ENCODE results near the gene SAMD7.

SAMD7 gene

DNA sequence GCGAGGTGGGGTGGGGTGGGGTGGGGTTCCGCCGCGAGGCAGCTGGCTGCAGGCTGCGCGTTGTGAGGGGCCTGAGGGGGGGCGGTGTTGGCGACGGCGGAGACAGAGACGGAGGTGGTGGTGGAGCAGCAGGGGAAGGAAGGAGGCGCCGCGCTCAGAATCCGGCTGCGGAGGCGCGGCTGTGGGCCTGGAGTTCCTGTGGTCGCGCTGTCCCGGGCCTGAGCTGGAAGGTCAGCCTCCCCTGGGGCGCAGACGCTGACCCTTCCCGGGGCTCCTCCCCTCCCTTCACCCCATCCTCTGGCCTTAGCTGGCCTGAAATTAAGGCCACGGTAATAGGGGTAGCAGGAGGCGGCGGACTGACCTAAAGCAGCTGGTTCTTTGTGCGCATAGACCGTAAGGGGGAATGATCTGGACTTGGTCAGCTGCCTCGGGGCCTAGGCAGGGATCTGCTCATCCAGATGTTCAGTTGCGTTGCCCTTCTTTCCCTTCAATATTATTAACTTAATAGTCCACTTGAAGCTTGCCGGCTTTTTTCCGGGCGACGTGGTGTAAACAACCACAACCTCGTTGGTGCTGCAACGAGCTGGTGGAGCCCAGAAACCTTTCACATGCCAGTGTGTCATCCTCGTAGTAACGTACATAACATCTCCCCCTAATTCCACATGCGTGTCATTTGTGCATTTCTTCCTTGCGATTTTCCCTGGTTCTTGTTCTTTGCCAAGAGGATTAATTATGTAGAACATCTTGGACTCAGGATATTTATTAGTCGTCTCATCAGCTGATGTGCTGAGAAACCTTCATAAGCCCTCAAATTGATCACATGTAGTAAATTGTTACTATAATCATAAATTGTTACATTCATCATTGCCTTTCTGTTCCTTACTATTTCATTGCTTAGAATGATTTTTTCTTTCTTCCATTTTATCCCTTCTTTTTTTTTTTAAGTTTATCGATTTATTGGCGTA lies 55.9 kb downstream of the SAMD7 start:
- DNase-seq, result peak; percentile 70

DNA sequence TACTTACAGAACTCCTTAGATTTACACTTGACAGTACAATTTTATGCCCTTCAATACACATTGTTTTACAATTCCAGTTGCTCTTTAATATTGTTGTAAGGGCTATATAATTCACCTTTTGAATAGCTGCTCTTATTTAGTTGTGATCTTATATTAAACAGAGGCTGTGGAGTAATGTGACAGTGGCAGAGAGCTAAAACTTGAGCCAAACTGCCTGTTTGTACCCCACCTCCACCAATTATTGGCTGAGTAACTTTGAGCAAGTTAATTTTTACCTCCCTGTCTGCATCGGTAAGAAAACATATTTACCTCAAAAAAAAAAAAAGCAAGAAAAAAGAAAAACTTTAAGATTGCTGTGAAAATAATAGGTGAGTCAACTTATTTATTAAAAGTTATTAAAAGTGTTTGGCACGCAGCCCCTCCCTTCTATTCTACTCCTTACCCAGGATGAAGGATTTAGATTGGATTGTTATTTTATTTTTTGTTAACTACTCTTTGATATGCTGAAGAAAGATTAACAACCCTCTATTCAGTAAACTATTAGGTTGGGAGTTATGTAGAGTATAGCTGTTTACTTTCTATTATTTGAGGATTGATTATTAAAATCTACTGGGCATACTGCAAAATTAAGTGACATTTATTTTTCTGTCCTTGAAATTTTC lies 57.0 kb downstream of the SAMD7 start:
- no peak for DNase-seq

DNA sequence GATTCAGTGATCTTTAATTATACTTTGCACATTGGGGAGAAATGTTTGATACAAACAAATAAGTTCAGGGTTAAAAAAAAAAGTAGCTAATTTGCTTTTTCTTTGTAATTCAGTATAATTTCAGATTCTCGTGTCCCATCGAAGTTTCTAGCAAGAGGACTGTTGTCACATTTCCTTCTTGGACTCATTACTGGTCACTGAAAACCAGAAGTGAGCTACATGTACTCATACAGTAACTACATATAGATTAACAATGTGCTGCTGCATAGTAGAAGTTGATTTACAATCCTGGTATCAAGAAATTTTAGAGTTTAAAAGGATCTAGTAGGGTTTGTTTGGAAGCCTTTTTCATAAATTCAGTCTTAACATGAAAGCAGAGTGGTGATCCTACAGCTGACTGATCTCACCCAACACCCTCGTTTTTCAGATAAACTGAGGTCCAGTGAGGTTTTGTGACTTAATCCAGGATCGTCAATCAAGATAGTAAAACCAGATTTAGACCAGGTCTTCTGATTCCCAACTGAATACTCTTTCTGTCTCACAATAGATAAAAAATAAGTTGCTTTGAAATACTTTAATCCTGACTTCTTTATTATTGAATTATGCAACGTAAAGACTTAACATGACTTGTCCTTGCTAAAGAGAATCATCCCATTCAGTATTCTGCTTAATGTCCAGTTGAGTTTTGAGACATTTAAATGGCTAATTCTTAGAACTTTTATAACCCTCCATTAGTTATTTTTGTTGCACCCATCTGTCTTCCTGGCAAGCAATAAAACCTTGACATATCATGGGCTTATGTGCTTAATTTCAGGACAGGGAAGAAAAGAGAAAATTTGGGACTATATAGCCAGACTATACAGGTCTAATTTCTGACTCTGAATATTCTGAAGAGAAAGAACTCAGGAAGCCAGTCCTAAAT lies 58.1 kb downstream of the SAMD7 start:
- DNase-seq, result no peak

DNA sequence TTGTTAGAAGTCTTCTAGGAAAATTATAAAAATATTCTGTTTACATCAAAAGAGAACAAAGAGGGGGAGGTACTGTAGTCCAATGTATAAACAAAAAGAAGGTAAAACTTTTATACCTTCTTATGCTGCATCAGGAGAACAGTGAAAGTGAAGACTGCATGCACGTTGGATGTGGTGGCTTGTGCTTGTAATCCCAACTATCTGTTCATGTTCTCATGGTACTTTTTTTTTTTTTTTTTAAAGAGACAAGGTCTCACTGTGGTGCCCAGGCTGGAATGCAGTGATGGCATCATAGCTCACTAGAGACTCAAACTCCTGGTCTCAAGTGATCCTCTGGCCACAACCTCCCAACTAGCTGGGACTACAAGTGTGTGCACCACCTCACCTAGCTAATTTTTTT lies 59.5 kb downstream of the SAMD7 start:
- DNase-seq, result no peak

DNA sequence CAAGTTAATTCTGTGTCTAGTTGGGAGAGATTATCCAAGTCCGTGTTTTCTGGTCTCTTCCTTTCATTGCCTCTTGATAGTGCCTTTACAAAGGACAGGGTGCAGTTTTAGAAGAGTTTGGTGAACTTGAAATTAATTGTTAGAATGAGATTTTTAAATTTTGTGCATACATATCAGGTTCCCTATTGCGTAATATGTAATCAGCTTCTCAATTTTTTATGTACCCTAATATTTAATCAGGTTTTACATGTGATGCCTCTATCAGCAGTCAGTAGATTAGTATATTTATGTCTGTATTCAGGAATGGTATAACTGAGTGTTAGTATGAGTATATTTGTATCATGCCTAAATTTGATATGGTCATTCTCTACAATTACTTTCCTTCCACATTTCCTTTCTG lies 60.1 kb downstream of the SAMD7 start:
- DNase-seq, result no peak

DNA sequence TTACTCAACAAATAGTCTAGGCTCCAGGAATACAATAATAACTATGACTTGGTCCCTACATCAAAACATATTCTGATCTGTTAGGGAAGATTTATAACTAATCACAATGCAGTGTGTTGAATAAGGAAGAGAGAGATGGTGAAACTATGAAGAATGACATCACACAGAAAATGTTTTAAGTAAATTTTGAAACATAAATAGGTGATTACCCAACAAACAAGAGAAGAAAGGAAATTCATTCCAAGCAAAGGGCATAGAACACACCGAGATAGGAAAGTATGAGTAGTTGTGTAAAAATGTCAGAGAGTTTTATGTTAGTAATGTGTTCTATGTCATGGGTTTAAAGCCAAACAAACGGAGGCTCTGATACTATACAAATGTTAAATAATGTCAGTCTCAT lies 68.7 kb downstream of the SAMD7 start:
- no peak for DNase-seq

GRCh38 chr3:169984292-169984691 lies 72.9 kb downstream of the SAMD7 start:
- DNase-seq, result no peak
